GM21529 (cell line): Measurements from ENCODE around the gene CDK17.

Source experiments
- ATAC-seq: cut with Tn5 transposase; IDR thresholded peaks from one replicate; pipeline ENCODE4 v1.9.1; 2021; ENCODE audit not compliant: unreplicated experiment

The CDK17 gene

DNA sequence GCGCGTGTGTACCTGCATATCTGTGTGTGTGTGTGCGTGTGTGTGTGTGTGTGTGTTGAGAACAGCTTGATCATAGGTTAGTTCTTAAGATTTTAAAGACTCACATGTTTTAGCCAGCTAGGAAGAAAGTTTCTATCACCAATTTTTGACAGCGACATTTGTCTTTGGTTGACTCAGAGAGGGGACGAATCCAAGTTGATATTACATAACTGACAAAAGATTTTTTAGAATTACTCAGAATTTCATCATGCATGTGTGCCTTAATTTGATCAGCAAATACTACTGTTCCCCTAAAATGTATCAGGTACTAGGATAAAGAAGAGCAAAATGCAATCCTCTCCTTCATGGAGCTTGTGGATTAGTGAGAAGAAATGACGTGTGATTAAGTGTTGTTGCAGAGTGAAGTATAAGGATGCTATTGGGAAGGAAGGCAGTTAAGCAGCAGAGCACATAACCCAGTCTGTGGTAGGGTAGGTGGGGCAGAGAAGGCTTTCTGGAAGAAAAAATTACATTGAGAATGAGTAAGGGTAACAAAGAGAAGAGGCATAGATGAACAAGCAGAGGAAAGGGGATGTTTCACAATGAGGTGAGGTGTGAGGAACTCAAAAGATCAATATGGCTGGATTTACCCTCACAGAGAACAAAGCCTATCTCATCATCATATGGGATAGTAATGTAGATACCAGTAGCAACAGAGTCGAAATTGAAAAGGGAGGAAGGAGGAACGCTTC lies 128.6 kb downstream of the CDK17 start:
- no peak for ATAC-seq

DNA sequence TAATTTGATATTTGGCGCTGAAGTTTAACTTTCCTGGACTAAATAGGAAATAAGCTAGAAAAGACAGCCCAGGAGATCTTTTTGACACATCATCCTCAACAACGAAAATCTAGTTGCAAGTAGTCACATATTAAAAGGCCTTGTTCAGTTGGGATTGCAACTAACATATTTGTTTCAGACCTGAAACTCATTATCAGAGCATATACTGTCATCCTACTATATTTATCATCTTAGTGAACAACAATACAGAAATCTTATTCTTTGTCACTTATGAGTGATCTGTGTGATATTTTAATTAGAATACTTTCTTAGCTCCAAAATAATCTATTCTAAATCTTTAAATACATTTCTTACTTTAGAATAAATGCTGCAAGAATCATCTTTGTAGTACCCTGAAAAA lies 134.0 kb downstream of the CDK17 start:
- ATAC-seq: no peak

DNA sequence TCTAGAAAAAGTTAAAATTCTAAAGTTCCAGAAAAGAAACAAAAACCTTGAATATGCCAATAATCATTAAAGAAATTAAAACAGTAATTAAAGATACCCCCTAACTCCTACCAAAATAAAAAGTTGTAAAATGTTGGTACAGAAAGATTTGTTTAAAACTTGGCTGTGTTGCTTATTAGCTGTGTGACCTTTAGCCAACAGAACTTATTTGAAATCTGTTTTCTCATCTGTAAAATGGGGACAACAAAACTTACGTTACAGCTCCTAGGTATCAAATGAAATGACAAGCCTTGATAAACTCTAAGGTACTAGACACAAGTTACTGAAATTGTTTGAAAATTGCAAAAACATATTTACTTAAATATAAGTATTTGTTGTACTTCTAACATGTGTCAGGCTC lies 134.4 kb downstream of the CDK17 start:
- ATAC-seq: no peak

DNA sequence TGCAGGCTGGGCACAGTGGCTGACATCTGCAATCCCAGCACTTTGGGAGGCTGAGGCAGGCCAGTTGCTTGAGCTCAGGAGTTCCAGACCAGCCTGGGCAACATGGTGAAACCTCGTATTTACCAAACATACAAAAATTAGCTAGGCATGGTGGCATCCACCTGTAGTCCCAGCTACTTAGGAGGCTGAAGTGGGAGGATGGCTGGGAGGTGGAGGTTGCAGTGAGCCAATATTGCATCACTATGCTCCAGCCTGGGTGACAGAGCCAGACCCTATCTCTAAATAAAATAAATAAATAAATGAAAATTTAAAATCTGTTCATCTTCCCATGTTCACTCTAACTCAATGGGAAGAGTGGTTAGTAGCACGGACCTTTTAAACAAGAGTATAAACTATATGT lies 134.8 kb downstream of the CDK17 start:
- no peak for ATAC-seq

DNA sequence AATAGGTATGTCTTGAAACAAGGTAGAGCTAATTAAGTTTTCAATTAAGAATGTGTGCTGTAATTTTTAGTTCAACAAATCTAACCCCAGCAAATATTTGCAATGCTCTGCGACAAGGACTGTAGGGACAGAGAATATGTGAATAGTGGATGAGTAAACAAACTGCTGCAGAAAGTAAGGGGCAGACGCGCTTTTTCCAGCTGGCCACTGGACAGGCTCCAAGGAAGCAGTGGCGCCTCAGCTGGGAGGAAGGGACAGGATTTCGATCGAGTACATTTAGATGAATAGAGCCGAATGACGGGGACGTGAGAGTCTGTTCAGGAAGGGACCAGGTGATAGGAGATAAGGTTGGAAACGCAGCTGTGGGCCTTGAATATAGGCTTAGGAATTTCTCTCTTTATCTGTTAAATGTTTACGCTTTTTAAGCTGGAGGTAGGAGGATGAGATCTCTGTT lies 136.8 kb downstream of the CDK17 start:
- no peak for ATAC-seq

DNA sequence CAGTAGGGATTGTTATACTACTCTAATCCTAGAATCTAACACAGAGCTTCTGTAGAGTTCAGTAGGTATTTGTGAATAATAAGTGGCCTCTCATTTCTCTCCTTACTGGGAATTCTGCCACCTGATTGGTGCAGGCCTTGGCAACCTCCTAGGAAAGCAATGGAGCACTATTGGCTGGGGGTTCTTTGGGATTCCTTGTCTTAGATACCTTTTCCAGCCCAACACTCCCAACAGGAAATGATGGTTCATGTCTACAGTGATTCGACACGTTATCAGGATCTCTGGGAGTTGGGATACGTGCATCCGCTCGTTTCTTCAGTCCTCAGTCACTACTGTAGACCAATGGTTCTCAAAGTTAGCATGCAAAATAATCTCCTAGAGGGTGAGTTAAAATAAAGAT lies 138.7 kb downstream of the CDK17 start:
- ATAC-seq: no peak

DNA sequence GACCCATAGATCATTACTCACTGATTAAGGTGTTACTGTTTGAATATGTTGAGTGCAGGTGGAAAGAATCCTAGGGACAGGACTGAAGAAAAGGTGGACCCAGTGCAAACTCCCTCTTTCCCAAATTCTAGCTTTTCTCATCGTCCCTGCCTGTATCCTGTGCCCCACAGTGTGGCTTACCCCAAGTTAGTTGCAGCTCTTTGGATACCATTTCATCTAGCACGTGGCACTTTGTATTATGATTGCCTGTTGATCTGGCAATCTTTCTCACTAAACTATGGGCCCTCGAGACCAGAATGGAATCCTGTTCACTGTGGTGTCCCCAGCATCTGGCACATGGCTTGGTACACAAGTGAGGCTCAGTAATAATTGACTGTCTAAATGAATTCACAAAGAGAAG lies 139.6 kb downstream of the CDK17 start:
- ATAC-seq: no peak

DNA sequence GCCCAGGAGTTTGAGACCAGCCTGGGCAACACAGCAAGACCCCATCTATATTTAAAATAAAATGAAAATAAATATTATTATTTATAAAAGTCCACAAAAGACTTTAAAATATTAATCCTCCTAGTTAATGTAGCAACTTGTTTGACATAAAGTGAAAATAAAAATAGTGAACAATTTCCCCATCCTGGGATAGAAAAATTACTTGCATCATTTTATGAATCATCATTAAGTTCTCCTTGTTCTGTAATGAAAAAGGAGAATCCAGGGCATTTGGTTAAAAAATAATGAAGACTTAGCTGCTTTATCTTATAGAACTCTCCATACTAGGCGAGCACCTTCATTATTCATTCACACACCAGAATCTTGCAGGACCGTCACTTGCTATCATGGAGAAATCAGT lies 140.0 kb downstream of the CDK17 start:
- ATAC-seq: no peak

DNA sequence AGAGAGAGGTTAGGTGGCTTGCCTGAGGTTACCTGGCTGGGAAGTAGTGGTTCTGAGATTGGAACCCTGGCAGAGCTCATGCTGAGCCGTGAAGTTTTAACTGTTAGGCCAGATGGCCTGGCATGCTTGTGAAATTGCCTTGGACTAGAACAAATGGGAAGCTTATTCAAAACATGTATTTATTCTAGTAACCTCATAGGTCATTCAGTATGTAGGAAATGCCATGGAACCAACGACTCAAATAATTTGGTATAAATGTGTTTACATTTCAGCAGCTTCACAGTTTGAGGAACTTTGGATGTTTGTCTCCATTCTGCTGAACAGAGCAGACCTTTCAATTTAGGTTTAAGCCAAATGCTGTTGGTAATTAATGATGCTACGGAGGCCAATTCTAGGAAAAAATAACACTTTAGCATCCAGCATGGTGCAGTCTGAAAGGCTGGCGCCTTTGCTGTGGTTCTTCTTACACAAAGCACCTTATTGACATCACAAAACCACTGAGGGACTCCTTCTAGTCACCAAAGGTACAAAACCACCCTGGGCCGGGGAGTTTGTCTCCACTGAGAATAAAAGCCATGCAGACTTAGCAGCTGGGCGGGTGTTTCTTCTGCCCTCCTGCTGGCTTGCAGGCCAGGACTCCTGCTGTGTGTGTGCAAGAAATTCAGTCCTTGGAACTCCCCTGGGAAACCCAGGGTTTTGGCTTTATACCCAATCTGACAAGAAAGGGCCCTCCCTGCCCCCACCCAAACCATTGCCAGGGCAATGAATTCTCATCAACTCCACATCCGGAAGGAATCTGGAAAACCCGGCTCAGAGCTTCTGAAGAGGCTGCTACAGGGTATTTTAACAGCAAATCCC lies 141.9 kb downstream of the CDK17 start:
- ATAC-seq: no peak

DNA sequence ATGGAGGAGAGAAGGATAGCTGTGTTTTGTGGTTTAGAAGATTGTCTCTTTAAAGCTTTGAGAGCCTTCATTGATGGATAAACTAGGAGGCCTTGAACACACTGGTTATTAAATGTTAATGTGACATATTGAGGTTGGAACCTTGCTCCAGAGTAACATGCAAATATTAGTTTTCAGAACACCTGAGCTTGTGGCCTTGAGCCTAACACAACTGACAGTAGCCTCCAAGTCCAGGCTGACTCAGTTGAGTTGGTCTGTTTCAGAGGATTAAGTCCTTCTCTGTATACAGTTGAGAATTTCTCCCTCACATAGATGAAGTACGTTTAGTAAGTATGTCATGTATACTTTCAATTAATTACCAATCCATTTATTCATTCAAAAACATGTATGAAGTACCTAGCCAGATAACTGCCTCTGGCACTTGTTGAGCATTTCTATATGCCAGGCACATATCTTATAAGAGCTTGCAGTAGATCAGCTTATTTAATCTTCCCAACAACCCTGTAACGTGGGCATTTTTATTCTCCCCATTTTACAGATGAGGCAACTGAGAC lies 142.6 kb downstream of the CDK17 start:
- ATAC-seq: no peak

DNA sequence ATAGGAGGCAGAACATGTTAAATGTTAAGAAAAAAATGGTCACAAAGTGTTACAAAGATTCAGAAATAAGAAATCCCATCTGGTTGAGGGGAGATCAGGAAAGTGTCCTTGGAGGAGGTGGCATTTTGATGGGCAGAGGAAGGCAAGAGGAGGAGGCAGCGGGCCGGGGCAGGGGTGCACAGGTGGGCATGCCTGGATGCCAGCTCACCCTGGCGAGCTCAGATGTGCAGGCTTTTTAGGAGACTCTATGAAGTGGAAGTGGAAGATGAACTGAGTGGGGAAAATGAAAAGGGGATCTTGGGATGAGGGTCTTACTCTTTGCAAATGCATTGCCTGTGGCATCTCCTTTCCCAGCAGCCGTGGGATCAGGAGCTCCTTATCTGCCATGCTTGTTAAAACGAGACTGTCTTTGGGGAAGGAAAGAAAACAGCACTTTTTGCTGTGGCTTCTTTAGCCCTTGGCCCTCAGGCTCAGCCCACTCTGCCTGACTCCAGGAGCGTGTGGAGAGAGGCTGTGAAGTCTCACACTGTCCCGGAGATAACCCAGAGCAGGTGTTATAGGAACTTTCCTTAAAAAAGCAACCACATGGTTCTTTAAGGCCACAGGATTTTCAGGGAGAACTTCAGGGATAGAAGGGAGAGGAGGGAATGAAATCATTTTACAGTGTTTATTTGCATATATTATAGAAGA lies 143.4 kb downstream of the CDK17 start:
- ATAC-seq: no peak

DNA sequence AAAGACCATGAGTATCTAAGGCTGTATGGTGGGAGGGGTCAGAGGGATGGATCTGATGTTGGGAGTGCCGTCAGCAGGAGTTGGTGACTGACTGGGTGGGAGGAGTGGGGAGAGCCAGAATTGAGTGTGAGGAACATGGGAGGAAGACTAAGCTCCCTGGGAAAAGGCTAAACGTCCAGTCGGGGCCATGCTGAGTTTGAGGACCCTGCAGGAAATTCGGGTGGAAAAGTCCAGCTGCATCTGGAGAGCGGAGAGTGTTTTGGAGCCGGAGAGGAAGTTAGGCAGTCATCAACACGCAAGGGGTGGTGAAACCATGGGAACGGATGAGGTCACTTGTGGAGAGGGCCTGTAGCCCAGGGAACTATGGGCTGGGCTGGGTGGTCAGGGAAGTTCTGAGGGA lies 145.2 kb downstream of the CDK17 start:
- ATAC-seq: no peak

DNA sequence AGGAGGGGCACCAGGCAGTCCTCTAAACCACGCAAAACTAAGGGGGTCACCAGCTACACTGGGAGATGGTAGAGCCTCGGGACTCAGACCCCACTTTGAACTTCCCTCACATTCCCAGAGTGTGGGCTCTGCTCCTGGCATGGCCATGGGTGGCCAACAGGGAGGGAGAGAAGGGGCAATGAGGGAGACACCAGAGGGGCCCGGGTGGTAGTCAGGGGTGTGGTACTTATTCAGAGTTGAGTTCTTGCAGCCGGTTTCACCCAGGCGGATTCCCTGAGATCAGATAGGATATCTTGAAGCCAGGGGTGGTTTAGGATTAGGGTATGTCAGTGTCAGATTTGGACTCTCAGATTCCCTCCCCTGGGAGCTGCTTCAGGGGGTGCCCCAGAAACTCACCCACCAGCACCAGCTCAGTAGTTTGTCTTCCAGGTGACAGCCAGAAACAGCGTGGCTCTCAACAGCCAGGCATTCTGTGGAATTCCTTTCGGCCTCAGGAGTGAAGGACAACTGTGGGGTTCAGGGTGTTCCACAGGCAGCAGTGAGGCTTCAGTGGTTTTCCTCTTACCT lies 150.0 kb downstream of the CDK17 start:
- ATAC-seq: no peak

DNA sequence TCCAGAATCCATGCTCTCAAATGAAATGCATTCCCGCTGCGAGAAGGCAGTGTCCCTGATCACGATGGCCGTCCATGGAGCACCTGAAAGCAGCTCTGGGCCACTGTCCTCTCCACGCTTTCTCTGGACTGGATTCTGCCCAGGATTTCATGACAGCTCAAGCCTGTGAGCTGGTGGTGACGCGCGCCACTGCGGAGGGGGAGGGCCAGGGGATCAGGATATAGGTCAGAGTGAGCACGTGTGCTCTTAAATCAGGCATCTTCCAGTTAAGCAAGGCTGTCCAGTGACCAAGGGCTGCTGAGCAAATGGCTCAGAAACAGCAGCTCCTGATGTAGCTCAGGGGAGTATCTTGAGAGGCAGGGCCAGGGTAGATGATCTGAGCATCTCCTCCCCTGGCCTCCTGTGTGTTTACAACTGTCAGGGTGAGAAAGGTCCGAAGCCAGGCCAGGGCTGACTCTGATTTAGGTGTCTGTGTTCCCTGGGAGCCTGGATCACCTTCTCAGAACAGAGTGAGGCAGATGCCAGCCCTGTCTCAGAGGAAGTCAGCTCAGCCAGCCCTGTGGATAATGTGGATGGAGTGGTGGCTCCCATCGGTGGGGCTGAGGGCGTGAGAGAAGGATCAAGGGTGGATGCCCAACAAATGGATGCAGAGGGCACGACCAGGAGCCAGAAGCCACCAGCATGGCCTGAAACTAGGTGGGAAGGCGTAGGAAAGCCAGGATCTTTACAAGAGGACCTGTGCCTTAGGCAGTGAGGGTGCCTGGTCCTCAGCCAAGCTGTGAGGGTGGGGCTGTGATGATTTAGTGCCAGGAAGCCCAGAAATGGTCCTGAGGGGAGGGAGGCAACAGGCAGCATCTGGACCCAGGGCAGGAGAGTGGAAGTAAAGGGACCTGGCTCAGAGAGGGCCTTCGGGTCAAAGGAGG lies 150.8 kb downstream of the CDK17 start:
- no peak for ATAC-seq

DNA sequence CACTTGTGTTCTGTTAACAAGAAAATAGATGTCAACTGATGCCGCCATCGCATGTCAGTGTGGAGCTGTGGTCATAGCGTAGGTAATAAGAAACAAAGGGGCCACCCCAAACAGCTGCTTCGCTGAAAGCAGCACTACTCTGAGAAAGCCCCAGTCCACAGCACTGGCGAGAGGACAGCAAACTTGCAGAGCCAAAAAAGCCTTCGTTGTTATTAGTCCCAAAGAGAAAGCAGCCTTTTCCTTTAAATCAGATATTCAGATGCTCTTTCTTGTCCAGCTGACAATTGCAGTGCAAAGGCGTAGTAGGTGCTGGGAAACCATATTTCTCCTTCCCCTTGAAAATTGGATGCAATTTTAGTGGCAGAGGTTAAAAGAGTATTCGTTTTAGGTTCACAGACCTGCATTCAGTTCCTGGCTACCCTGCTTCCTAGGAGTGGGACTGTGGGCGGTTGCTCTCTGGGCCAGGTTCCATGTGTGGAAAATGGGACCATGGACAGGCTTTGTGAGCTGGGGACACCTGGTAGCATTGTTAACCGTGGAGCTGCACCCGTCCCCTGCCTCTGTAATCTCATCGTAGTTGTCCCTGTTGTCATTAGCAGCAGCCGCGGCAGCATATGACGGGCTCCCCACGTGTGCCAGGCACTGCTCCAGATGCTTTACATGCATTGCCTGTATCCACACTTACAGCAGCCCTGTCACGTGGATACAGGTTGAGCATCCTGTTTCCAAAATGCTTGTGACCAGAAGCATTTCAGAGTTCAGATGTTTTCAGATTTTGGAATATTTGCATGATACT lies 151.9 kb downstream of the CDK17 start:
- no peak for ATAC-seq

DNA sequence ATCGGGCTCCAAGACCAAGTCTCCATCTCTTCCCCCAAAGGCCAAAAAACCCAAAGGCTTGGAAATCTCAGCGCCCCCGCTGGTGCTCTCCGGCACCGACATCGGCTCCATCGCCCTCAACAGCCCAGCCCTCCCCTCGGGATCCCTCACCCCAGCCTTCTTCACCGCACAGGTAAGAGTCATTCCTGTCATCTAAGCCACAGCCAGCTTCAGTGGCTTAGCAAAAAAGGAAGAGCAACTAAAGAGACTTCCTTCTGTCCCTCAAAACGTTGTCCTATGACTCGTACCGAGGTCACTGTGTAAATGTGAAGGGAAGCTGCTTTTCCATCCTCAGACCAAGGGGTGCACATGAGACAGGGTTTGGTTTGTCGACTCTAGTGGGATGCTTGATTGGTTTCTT lies 152.7 kb downstream of the CDK17 start:
- ATAC-seq: no peak

DNA sequence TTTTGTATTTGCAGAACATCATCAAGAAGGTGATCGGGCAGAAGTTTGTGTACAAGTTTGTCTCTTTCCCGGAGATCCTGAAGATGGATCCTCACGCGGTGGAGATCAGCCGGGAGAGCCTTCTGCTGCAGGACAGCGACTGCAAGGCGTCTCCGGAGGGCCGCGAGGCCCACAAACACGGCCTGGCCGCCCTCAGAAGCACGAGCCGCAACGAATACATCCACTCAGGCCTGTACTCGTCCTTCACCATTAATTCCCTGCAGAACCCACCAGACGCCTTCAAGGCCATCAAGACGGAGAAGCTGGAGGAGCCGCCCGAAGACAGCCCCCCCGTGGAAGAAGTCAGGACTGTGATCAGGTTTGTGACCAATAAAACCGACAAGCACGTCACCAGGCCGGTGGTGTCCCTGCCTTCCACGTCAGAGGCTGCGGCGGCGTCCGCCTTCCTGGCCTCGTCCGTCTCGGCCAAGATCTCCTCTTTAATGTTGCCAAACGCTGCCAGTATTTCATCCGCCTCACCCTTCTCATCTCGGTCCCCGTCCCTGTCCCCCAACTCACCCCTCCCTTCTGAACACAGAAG lies 153.2 kb downstream of the CDK17 start:
- no peak for ATAC-seq

DNA sequence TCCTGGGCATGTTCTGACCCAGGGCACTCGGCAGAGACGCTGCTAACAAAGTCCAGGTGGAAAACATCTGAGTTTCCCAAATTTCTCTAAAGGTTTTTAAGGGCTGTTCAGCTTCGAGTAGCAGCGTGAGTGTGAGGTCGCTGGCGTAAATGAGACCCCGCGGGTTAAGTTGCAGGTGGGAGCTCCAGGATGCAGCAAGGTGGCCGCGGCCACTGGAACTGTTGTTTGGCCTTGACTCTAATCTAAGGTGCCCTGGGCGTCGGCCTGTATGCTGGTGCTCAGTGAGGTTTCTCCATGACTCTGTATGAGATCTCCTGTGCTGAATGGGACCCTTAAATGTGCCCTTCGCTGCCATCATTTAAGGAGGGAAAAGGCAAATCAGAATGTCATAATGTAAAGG lies 155.4 kb downstream of the CDK17 start:
- no peak for ATAC-seq

DNA sequence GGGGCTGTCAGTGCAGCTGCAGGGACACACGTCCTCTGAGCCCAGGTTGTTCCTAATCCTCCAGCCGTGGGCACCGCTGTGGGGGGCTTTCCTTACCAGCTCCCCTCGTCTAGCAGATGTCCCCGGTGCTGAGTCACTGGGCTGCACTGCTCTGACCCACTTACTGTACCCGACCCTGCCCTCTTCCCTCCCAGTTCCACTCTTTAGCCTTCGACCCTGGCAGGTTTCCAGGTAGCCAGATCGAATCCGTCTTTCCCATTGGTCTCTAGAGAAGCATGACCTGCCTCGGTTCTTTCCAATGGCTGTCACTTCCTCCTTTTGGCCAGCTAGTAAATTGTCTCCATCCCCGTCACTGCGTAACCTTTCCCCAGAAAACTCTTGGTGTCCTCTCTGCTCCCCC lies 157.6 kb downstream of the CDK17 start:
- no peak for ATAC-seq
